H9 (cell line): Measurements from ENCODE around the gene RAB17. TPM values are rescaled to one million over a fixed set of nuclear protein-coding genes. Genes with fewer than 3 reads are reported as not detected.

Source experiments
- DNase-seq: peaks from one replicate; pipeline ENCODE4 v3.0.0-alpha.2; 2017
- H2AFZ ChIP-seq: one replicate; pipeline ENCODE4 v1.6.1; 2013; ENCODE audit warnings: mild to moderate bottlenecking, low read length, control low read depth, moderate library complexity
- H2AK5ac ChIP-seq: 2 replicates; pipeline ENCODE4 v1.6.1; 2013; ENCODE audit warnings: low read length, control low read depth, mixed read lengths; ENCODE audit not compliant: insufficient read length
- H2BK120ac ChIP-seq: one replicate; pipeline ENCODE4 v1.6.1; 2013; ENCODE audit warnings: low read depth, mild to moderate bottlenecking, low read length, control low read depth, inconsistent platforms; ENCODE audit not compliant: poor library complexity, severe bottlenecking
- H2BK12ac ChIP-seq: 2 replicates; pipeline ENCODE4 v1.6.1; 2013; ENCODE audit warnings: low read length, control low read depth, mixed read lengths, low read depth; ENCODE audit not compliant: insufficient read length
- H2BK15ac ChIP-seq: 2 replicates; pipeline ENCODE4 v1.6.1; 2013; ENCODE audit warnings: low read depth, low read length, control low read depth
- H2BK20ac ChIP-seq: one replicate; pipeline ENCODE4 v1.6.1; 2013; ENCODE audit warnings: low read depth, mild to moderate bottlenecking, low read length, control low read depth, inconsistent platforms; ENCODE audit not compliant: poor library complexity, severe bottlenecking
- H2BK5ac ChIP-seq: 2 replicates; pipeline ENCODE4 v1.6.1; 2013; ENCODE audit warnings: low read length, control low read depth, mixed read lengths; ENCODE audit not compliant: insufficient read length
- H3K14ac ChIP-seq: 2 replicates; pipeline ENCODE4 v1.6.1; 2013; ENCODE audit warnings: low read length, control low read depth; ENCODE audit not compliant: insufficient read depth
- H3K18ac ChIP-seq: 2 replicates; pipeline ENCODE4 v1.6.1; 2013; ENCODE audit warnings: low read depth, mild to moderate bottlenecking, mixed read lengths, low read length, control low read depth; ENCODE audit not compliant: insufficient read length
- H3K23ac ChIP-seq: 2 replicates; pipeline ENCODE4 v1.6.1; 2013; ENCODE audit warnings: low read length, control low read depth, mixed read lengths, low read depth; ENCODE audit not compliant: insufficient read length
- H3K23me2 ChIP-seq: 2 replicates; pipeline ENCODE4 v1.6.1; 2013; ENCODE audit warnings: low read depth, mild to moderate bottlenecking, mixed read lengths, low read length, control low read depth; ENCODE audit not compliant: insufficient read length, poor library complexity, severe bottlenecking
- H3K27ac ChIP-seq: 2 replicates; pipeline ENCODE4 v1.5.1; 2013; ENCODE audit warnings: low read length, control low read depth, mixed read lengths, low read depth; ENCODE audit not compliant: insufficient read length
- H3K27me3 ChIP-seq: 2 replicates; pipeline ENCODE4 v1.6.1; 2013; ENCODE audit warnings: low read length, control low read depth, inconsistent platforms; ENCODE audit not compliant: insufficient read depth
- H3K4ac ChIP-seq: 2 replicates; pipeline ENCODE4 v1.6.1; 2013; ENCODE audit warnings: low read depth, mild to moderate bottlenecking, control low read depth, inconsistent platforms, low read length, moderate library complexity
- H3K4me1 ChIP-seq: 2 replicates; pipeline ENCODE4 v1.6.1; 2013; ENCODE audit warnings: low read length, control low read depth, inconsistent platforms; ENCODE audit not compliant: insufficient read depth
- H3K4me2 ChIP-seq: 2 replicates; pipeline ENCODE4 v1.6.1; 2013; ENCODE audit warnings: low read length, control low read depth, mixed read lengths; ENCODE audit not compliant: insufficient read length, insufficient read depth
- H3K56ac ChIP-seq: 2 replicates; pipeline ENCODE4 v1.6.1; 2013; ENCODE audit warnings: low read depth, mild to moderate bottlenecking, mixed read lengths, low read length, control low read depth; ENCODE audit not compliant: insufficient read length
- H3K79me1 ChIP-seq: 2 replicates; pipeline ENCODE4 v1.6.1; 2013; ENCODE audit warnings: low read depth, mild to moderate bottlenecking, moderate library complexity, low read length, control low read depth, inconsistent platforms; ENCODE audit not compliant: insufficient read depth, poor library complexity, severe bottlenecking
- H3K79me2 ChIP-seq: 2 replicates; pipeline ENCODE4 v1.6.1; 2013; ENCODE audit warnings: low read length, control low read depth, inconsistent platforms; ENCODE audit not compliant: insufficient read depth
- H3K9ac ChIP-seq: 2 replicates; pipeline ENCODE4 v1.6.1; 2013; ENCODE audit warnings: low read length, control low read depth, mixed read lengths; ENCODE audit not compliant: insufficient read length; ENCODE audit errors: extremely low read depth
- H3K9me3 ChIP-seq: one replicate; pipeline ENCODE4 v1.6.1; 2013; ENCODE audit warnings: low read depth, low read length, inconsistent platforms; ENCODE audit not compliant: control insufficient read depth
- H3T11ph ChIP-seq: one replicate; pipeline ENCODE4 v1.6.1; 2013; ENCODE audit warnings: mild to moderate bottlenecking, low read length, control low read depth, inconsistent platforms
- H4K20me1 ChIP-seq: one replicate; pipeline ENCODE4 v1.6.1; 2013; ENCODE audit not compliant: control insufficient read depth, insufficient read length, insufficient read depth
- H4K5ac ChIP-seq: 2 replicates; pipeline ENCODE4 v1.6.1; 2013; ENCODE audit warnings: low read depth, mild to moderate bottlenecking, mixed read lengths, low read length, control low read depth; ENCODE audit not compliant: insufficient read length
- H4K8ac ChIP-seq: replicated peaks from 2 replicates; pipeline ENCODE4 v1.6.1; 2013; ENCODE audit warnings: low read length, control low read depth, mixed read lengths, low read depth; ENCODE audit not compliant: insufficient read length
- H4K91ac ChIP-seq: 2 replicates; pipeline ENCODE4 v1.6.1; 2013; ENCODE audit warnings: low read depth, mild to moderate bottlenecking, moderate library complexity, mixed read lengths, low read length, control low read depth; ENCODE audit not compliant: insufficient read length
- H3K27ac Mint-ChIP-seq, 3 experiments: 2 replicates in 2 of 3; 3 replicates in 1 of 3; pipeline ENCODE4 v1.8.0; 2020 to 2021; ENCODE audit warnings: mixed read lengths in 3 of 3, mild to moderate bottlenecking in 1 of 3, moderate library complexity in 1 of 3
- H3K27me3 Mint-ChIP-seq: 2 replicates; pipeline ENCODE4 v1.8.0; 2021; ENCODE audit warnings: low read depth, mild to moderate bottlenecking, moderate library complexity, mixed read lengths
- H3K36me3 Mint-ChIP-seq, 3 experiments: 2 replicates in 2 of 3; 3 replicates in 1 of 3; pipeline ENCODE4 v1.8.0; 2020 to 2021; ENCODE audit warnings: low read depth in 3 of 3, mixed read lengths in 3 of 3; ENCODE audit not compliant: insufficient read depth in 1 of 3
- H3K4me1 Mint-ChIP-seq, 2 experiments: 2 replicates each; pipeline ENCODE4 v1.8.0; 2020; ENCODE audit warnings: mixed read lengths in 2 of 2
- H3K4me3 Mint-ChIP-seq, 2 experiments: 2 replicates in 1 of 2; 3 replicates in 1 of 2; pipeline ENCODE4 v1.8.0; 2020 to 2021; ENCODE audit warnings: mild to moderate bottlenecking in 2 of 2, mixed read lengths in 2 of 2, moderate library complexity in 1 of 2
- H3K9me3 Mint-ChIP-seq, 2 experiments: 2 replicates in 1 of 2; 3 replicates in 1 of 2; pipeline ENCODE4 v1.8.0; 2020; ENCODE audit warnings: mild to moderate bottlenecking in 2 of 2, mixed read lengths in 2 of 2, moderate library complexity in 1 of 2
- WGBS: extraction: QIAGEN DNeasy Blood & Tissue Kit; methylation state at CpG from one replicate; pipeline ENCODE4 v1.1.7; 2013; ENCODE audit warnings: missing lambda C conversion rate, low lambda C conversion rate, mixed read lengths; ENCODE audit not compliant: insufficient read length; ENCODE audit errors: extremely low coverage; 5-methylcytosine and 5-hydroxymethylcytosine counted together
- total RNA-seq: library from RNA; stranded (reverse); gene quantifications from 2 replicates; pipeline ENCODE4 v1.2.1, GENCODE V29; 2021
- TF ChIP-seq, protein P1 (sequence below): fragments of 200-600 bp; sonication (generic); conservative IDR thresholded peaks from 3 replicates; pipeline ENCODE4 v1.8.0; 2021; ENCODE audit warnings: antibody characterized with exemption, mild to moderate bottlenecking

Gene RAB17
- total RNA-seq, 1 experiment from 2014 or later: 31.9 TPM

- no peaks in the 10 kb centered on the region for H3K79me1 ChIP-seq
- H3K18ac ChIP-seq: no peak within 1 kb of the TSS
- no peak within 1 kb of the TSS for H2BK15ac ChIP-seq
- Mint-ChIP-seq H3K27ac (no peak within 1 kb of the TSS), H3K4me3 (no peak within 1 kb of the TSS), H3K36me3 (no peaks in the 10 kb centered on the region), H3K4me1 (peaks cover 1 to 5% of the 10 kb centered on the region in 2 experiments; a peak in 3 of 4 replicates), H3K27me3 (peaks cover 2% of the 10 kb centered on the region), H3K9me3 (no peaks in the 10 kb centered on the region)
- H3K23ac ChIP-seq: no peak within 1 kb of the TSS
- H3K56ac ChIP-seq: no peak within 1 kb of the TSS
- H3K79me2 ChIP-seq: no peaks in the 10 kb centered on the region
- H4K20me1 ChIP-seq: no peaks in the 10 kb centered on the region
- H3K9me3 ChIP-seq: no peaks in the 10 kb centered on the region
- no peak within 1 kb of the TSS for H2AK5ac ChIP-seq
- H2BK20ac ChIP-seq: no peak within 1 kb of the TSS
- H2AFZ ChIP-seq: no peak within 1 kb of the TSS
- H4K91ac ChIP-seq: no peak within 1 kb of the TSS
- no peak within 1 kb of the TSS for H2BK5ac ChIP-seq
- H3K23me2 ChIP-seq: no peaks in the 10 kb centered on the region
- H2BK120ac ChIP-seq: no peak within 1 kb of the TSS
- no peak within 1 kb of the TSS for H4K8ac ChIP-seq
- H2BK12ac ChIP-seq: no peak within 1 kb of the TSS
- H3K14ac ChIP-seq: no peak within 1 kb of the TSS
- no peak within 1 kb of the TSS for H3K4ac ChIP-seq
- H3T11ph ChIP-seq: no peak within 1 kb of the TSS
- WGBS: no CpG with 5 or more reads among the region's 32 CpGs
- TF ChIP-seq, protein P1, sequence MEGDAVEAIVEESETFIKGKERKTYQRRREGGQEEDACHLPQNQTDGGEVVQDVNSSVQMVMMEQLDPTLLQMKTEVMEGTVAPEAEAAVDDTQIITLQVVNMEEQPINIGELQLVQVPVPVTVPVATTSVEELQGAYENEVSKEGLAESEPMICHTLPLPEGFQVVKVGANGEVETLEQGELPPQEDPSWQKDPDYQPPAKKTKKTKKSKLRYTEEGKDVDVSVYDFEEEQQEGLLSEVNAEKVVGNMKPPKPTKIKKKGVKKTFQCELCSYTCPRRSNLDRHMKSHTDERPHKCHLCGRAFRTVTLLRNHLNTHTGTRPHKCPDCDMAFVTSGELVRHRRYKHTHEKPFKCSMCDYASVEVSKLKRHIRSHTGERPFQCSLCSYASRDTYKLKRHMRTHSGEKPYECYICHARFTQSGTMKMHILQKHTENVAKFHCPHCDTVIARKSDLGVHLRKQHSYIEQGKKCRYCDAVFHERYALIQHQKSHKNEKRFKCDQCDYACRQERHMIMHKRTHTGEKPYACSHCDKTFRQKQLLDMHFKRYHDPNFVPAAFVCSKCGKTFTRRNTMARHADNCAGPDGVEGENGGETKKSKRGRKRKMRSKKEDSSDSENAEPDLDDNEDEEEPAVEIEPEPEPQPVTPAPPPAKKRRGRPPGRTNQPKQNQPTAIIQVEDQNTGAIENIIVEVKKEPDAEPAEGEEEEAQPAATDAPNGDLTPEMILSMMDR: no peak
- no peak for DNase-seq
- no peak within 1 kb of the TSS for H3K27ac ChIP-seq
- no peak within 1 kb of the TSS for H3K9ac ChIP-seq
- H4K5ac ChIP-seq: no peak within 1 kb of the TSS
- H3K27me3 ChIP-seq: no peaks in the 10 kb centered on the region
- H3K4me1 ChIP-seq: no peaks in the 10 kb centered on the region
- H3K4me2 ChIP-seq: no peak within 1 kb of the TSS
Measured at GRCh38 chr2:237566401-237567235, 23.9 kb downstream of the RAB17 start, which contains the start of gene PRLH. Gene PRLH (plus strand): TSS chr2:237566574. CDS start chr2:237566574, 0 bp downstream.
